GM18867 (cell line): ENCODE data around the gene KCNN1.
"Not testable (repeated sequence)": the region's sequence is repeated elsewhere in the genome, so short reads cannot be mapped to it uniquely, and the experiment has no call there.

Source experiments
- ATAC-seq: cut with Tn5 transposase; IDR thresholded peaks from one replicate; pipeline ENCODE4 v1.9.1; 2021; ENCODE audit warnings: mild to moderate bottlenecking, moderate library complexity; ENCODE audit not compliant: unreplicated experiment

KCNN1 gene

GRCh38 chr19:17999684-18000479, 33.0 kb downstream of the KCNN1 start:
- ATAC-seq = no peak

- ATAC-seq = no peak
Observed at GRCh38 chr19:18000480-18000914, 33.6 kb downstream of the KCNN1 start.

GRCh38 chr19:18000915-18001776, 34.2 kb downstream of the KCNN1 start:
- peak; percentile 67 for ATAC-seq

- ATAC-seq = peak; percentile 2
Observed at GRCh38 chr19:18001777-18002345, 35.0 kb downstream of the KCNN1 start.

GRCh38 chr19:18002347-18002850, 35.5 kb downstream of the KCNN1 start:
- no peak for ATAC-seq

- ATAC-seq = not testable (repeated sequence)
Observed at GRCh38 chr19:18005750-18006149, 38.8 kb downstream of the KCNN1 start.

GRCh38 chr19:18007044-18007916, 40.4 kb downstream of the KCNN1 start:
- peak; percentile 66 for ATAC-seq

GRCh38 chr19:18007917-18008673, 41.2 kb downstream of the KCNN1 start, which contains the start of gene ARRDC2:
TSS of gene ARRDC2 (plus strand) at chr19:18008170. CDS start at chr19:18008311, 141 bp downstream.
- ATAC-seq = no peak

- ATAC-seq = no peak
Observed at GRCh38 chr19:18008814-18009213, 41.9 kb downstream of the KCNN1 start.

- ATAC-seq = no peak
Observed at GRCh38 chr19:18009412-18010066, 42.6 kb downstream of the KCNN1 start.

GRCh38 chr19:18010149-18010548, 43.2 kb downstream of the KCNN1 start:
- no peak for ATAC-seq

GRCh38 chr19:18013210-18014111, 46.6 kb downstream of the KCNN1 start:
- ATAC-seq = no peak

GRCh38 chr19:18014197-18014596, 47.3 kb downstream of the KCNN1 start:
- ATAC-seq = no peak

GRCh38 chr19:18016209-18016910, 49.5 kb downstream of the KCNN1 start:
- ATAC-seq = no peak

GRCh38 chr19:18017275-18018083, 50.6 kb downstream of the KCNN1 start:
- no peak for ATAC-seq
